ENCODE results near the gene ZWILCH.
"Not testable (repeated sequence)": the region's sequence is repeated elsewhere in the genome, so short reads cannot be mapped to it uniquely, and the experiment has no call there.

Gene ZWILCH

GRCh38 chr15:66586155-66586976, 81.2 kb downstream of the ZWILCH start:
- no peak for DNase-seq

GRCh38 chr15:66587020-66587419, 81.9 kb downstream of the ZWILCH start:
- DNase-seq = no peak

- DNase-seq = no peak
Measured at GRCh38 chr15:66587749-66588148, 82.6 kb downstream of the ZWILCH start.

- no peak for DNase-seq
Measured at GRCh38 chr15:66588537-66588936, 83.4 kb downstream of the ZWILCH start.

DNA sequence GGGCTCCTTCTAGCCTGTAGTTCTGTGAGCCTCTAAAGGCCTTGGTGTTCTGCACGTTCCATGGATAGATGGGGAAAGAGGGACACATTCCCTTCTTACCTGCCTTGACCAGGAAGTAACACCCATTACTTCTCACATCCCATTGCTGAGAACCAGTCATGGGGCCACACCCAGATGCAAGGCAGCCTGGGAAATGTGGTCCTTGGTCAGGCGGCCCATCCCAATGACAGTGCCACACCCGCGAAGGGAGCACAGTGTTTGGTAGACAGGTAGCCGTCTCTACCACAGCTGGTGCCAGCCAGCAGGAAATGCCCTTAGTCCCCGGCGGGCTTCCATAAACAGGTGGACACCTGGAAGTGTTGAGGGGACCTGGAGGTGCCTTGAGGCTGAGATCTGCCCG, 83.8 kb downstream of the ZWILCH start:
- DNase-seq = no peak

DNA sequence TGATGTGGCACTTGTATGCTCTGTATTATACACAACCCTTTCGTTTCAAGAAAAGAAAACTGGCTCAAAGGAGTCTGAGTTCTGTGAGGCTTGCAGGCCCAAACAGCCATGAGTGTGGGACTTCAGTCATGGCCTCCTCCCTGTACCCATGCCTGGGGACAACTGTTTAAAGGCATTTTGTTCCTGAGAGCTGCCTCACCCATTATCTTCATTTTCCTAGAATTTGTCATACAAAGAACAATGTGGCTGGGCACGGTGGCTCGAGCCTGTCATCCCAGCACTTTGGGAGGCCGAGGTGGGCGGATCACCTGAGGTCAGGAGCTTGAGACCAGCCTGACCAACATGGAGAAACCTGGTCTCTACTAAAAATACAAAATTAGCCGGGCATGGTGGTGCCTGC, 84.3 kb downstream of the ZWILCH start:
- DNase-seq = not testable (repeated sequence)

GRCh38 chr15:66590435-66590834, 85.3 kb downstream of the ZWILCH start:
- DNase-seq = no peak

GRCh38 chr15:66591322-66591862, 86.3 kb downstream of the ZWILCH start:
- DNase-seq = no peak

DNA sequence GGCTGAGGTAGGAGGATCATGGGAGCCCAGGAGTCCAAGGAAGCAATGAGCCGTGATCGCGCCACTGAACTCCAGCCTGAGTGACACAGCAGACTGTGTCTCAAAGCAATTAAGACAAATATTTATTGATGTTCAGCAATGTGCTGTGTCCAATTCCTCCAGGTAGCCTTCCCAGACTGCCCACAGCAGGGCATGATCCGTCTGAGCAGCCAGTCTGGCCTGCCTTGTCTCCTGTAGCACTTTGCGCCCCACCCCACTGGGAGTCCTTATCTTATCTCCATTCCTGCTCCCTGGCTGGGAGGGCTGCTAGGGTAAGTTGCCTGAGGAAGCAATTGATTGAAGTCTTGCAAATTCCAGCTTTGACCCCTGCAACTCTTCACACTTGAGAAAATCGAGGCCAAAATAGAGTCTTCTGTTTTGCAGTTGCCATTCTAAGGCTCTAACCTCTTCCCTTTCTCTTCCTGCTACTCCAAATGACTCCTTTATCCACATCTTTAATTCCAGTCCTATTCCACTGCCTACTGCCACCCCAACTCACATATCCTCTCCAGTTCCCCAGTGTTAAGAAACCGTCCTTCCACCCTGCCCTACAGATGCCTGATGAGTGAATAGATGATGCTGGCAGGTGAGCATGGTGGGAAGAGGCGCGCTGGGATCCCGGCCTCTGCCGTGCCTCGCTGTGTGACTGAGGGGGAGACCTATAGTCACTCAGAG, 87.5 kb downstream of the ZWILCH start:
- DNase-seq = no peak

DNA sequence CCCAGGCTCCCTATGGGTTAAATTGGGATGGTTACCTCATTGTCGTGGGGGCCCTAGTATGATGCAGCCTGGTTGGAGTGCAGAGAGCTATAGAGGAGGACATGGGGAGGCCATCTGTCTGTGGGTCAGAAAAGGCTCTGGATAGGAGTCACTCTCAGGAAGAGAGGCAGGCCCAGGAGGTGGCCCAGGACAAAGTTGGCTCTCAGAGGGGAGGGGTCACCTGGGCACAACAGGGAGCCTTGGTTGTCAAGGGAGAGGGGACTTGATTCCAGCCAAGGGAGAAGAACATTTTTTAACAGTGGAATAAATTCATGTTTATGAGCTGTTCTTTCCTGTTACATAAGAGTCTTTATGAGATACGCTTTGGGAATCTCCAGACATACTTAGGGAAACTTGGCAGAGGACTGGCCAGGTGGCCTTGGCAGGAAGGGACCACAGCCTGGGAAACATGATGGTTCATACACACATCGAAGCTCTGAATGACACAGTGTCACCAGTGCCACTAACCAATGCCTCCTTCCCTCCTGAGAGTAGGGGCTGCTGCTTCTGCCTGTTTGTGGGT, 88.2 kb downstream of the ZWILCH start:
- DNase-seq = no peak

DNA sequence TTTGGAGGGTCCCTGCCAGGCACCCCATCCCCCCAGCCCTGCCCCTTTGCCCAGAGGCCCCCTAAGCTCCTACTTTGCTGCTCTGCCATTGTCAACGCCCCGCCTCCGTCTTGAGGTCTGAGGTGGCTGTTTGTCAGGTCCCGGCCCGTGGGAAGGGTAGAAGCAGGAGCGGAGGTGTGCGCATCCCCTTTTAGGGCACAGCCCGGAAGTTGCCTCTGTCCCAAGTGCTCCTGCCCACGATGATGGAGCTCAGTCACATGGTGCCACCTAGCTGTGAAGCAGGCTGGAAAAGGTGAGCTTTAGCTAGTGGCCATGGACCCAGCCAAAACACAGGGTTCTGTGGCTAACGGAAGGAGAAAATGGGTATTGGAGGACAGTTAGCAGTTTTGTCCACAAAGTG, 89.2 kb downstream of the ZWILCH start:
- no peak for DNase-seq

DNA sequence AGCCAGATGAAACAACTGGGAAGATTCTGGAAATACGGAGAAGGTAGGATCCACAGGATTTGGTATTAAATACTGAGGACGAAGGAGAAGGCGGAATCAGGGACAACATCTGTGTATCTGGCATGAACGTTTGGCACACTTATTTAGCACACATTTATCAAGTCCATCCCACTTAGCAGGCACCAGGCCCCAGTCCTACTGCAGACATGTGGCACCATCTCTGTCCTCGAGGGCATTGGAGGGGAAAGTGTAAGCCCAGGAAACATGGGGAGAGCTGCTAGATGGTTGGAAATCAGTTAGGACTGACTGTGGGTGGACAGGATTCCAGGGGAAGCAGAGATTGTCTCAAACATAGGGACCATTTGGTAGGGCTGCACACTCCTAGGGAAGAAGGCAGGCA, 89.7 kb downstream of the ZWILCH start:
- DNase-seq = no peak

DNA sequence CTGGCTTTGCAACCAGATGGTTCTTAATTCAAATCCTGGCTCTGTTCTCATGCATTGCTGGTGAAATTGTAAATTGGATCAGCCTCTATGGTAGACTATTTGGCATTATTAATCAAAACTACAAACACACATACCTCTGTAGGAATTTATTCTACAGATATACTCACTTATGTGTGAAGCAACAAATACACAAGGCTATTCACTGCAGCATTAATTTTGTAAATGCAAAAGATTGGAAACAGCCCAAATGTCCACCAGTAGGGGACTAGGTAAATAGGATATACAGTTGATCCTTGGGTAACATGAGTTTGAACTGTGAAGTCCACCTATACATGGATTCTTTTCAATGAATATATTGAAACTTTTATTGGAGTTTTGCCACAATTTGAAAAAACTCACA, 90.2 kb downstream of the ZWILCH start:
- no peak for DNase-seq

- DNase-seq = no peak
Measured at GRCh38 chr15:66595931-66596545, 90.9 kb downstream of the ZWILCH start.

DNA sequence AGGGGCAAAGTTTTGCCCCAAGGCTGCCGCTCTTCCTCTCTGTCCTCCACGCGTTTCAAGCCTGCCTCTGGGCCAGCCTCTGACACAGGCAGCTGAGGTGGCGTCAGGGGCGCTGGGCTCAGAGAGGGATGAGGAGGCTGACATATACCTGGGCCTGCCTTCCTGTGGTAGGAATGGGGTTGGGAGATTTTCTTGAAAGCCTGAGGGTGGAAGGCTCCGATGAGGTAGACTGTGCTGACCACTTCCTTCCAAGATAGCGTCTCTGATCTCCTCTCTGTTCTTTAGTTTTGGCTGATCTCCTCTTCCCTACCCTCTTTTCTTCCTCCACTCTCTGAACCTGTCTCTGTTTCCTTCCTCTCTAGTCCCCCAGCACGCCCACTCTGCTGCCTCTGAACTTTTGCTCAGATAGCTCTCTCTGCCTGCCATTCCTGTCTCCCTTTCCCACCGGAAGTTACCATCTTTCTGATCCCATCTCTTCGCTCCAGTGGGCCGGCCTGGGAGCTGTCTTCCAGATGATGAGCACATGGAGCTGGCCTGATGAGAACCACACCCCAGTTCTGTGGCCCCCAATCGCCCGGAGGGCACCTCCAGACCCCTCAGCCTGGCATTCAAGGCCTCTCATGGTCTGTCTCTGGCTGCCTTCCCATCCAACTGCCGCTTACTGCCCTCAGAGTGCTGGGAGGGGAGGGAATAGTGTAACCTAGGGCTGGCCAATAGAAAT, 93.1 kb downstream of the ZWILCH start:
- DNase-seq = no peak
